NCI-H2196 treated with DMSO at 0.1 percent for 48 hours (cell line): Measurements from ENCODE around the gene CDH1.
"Not testable (repeated sequence)": the region's sequence is repeated elsewhere in the genome, so short reads cannot be mapped to it uniquely, and the experiment has no call there.

Experiments used
- DNase-seq: peaks from one replicate; lab custom pipeline; 2025; ENCODE audit not compliant: unreplicated experiment; lab: John Stamatoyannopoulos, UW

CDH1 gene

DNA sequence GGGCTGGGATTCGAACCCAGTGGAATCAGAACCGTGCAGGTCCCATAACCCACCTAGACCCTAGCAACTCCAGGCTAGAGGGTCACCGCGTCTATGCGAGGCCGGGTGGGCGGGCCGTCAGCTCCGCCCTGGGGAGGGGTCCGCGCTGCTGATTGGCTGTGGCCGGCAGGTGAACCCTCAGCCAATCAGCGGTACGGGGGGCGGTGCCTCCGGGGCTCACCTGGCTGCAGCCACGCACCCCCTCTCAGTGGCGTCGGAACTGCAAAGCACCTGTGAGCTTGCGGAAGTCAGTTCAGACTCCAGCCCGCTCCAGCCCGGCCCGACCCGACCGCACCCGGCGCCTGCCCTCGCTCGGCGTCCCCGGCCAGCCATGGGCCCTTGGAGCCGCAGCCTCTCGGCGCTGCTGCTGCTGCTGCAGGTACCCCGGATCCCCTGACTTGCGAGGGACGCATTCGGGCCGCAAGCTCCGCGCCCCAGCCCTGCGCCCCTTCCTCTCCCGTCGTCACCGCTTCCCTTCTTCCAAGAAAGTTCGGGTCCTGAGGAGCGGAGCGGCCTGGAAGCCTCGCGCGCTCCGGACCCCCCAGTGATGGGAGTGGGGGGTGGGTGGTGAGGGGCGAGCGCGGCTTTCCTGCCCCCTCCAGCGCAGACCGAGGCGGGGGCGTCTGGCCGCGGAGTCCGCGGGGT, at the start of gene CDH1:
TSS of gene CDH1 (plus strand) at position 247 of the 684 bp plus-strand sequence. CDS start at position 371, 124 bp downstream.
- DNase-seq, result peak; percentile 48

DNA sequence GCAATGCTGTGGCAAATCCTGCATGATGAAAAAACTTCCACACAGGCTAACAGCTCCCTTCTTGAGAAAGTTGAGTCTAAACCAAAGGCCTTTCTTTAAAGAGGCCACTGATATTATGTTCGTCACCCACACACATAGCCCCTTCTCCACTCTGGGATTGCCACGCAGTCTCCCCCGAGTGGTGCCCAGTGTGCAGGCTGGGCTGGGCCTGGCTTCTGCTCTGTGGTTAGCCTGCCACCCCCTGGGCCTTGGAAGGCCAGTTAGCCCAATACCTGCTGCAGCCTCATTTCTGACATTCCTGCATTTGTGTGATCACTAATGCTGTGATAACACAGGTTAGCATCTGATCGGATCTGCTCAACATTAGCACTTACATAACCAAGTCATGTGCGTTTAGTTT, 47.2 kb upstream of the CDH1 start:
- DNase-seq, result no peak

DNA sequence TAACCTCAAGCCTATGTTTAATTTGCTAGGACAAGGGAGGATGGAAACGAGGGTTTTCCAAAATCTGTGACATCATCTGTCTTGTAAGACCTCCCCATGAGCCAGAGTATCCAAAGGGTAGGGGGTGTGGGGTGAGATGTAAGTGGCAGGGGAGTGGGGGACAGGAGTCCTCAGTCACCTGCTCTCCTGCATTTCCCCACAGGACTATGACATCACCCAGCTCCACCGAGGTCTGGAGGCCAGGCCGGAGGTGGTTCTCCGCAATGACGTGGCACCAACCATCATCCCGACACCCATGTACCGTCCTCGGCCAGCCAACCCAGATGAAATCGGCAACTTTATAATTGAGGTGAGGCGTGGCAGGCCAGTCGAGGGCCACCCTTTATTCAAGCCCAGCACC, 41.5 kb upstream of the CDH1 start:
- no peak for DNase-seq

GRCh38 chr16:68696514-68696913, 40.6 kb upstream of the CDH1 start:
- DNase-seq, result no peak

DNA sequence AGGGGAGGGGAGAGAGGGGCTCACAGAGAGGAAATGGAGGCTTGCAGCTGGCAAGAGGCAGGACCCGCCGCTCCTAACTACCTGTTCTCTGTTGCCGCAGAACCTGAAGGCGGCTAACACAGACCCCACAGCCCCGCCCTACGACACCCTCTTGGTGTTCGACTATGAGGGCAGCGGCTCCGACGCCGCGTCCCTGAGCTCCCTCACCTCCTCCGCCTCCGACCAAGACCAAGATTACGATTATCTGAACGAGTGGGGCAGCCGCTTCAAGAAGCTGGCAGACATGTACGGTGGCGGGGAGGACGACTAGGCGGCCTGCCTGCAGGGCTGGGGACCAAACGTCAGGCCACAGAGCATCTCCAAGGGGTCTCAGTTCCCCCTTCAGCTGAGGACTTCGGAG, 39.0 kb upstream of the CDH1 start:
- DNase-seq, result no peak

DNA sequence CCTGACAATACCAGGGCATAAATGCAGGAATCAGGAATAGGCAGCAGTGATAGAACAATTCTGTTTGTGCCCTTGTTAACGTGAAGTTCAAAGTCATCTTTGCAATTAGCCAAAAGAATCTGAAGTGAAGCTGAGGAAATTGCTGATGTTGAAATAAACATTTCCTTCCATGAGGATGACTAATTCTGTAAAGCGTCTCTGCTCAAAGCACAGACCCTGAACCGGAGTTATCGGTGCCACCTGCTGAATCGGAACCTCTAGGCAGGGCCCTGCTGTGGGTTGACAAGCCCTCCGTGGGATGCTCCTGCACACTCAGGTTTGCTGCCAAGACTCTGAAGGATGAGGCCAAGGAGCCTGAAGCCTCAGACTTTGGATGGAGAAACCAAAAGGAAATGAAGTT, 37.0 kb upstream of the CDH1 start:
- no peak for DNase-seq

GRCh38 chr16:68700831-68701230, 36.3 kb upstream of the CDH1 start:
- no peak for DNase-seq

GRCh38 chr16:68704232-68704867, 32.7 kb upstream of the CDH1 start:
- DNase-seq, result peak; percentile 46

- DNase-seq, result no peak
Measured at GRCh38 chr16:68707340-68708152, 29.5 kb upstream of the CDH1 start.

DNA sequence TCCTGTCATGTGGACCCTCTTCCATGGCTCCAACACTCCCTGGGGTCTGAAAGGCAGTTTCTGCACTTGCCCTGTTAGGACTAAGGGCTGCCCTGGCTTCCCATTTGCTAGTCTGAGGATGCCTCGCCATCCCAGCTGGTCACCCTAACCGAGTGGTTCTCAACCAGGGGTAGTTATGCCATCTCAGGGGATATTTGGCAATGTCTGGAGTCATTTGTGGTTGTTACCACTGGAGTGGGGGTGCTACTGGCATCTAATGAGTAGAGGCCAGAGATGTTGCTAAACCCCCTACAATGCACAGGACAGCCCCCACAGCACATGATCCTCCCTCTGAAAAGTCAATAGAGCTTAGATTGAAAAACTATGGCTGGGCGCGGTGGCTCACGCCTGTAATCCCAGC, 26.9 kb upstream of the CDH1 start:
- no peak for DNase-seq

- no peak for DNase-seq
Measured at GRCh38 chr16:68711421-68712139, 25.5 kb upstream of the CDH1 start.

DNA sequence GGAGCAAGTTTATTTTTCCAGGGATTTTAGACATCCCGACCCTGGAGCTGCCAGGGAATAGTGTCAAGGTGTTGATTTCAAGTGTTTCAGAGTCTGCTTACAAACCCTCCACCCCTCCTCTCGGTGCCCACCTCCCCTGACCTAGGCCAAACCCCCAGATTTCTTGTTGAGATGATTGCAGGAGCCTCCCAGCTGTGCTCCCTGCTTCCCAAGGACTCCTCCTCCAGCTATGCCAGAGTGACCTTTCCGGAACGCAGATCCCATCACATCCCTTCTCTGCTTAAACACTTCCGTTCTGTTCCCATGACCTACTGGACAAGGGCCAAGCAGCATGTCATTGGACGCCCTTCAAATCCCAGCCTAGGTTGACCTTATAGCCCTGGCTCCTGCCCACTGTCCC, 23.7 kb upstream of the CDH1 start:
- no peak for DNase-seq

- DNase-seq, result no peak
Measured at GRCh38 chr16:68715471-68715870, 21.6 kb upstream of the CDH1 start.

DNA sequence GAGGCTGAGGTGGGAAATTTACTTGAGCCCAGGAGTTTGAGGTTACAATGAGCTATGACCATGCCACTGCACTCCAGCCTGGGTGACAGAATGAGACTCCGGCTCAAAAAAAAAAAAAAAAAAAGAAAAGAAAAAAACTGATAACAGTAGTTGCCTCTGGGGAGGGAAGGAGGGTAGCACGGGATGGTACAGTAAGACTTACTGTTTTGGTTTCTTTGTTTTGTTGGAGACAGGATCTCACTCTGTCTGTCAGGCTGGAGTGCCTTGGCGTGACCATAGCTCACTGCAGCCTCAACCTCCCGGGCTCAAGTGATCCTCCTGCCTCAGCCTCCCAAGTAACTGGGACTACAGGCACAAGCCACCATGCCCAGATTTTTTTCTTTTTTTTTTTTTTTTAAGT, 20.6 kb upstream of the CDH1 start:
- not testable (repeated sequence) for DNase-seq

DNA sequence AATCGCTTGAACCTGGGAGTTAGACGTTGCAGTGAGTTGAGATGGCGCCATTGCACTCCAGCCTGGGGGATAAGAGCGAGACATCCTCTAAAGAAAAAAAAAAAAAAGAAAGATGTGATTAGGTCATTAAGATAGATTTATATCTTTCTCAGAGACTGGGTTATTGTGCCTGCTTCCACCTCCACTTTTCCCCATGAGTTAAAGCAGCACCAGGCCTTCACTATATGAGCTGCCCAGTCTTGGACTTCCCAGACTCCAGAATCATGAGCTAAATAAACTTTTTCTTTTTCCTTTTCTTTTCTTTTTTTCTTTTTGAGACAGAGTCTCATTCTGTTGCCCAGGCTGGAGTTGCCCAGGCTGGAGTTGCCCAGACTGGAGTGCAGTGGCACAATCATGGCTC, 19.4 kb upstream of the CDH1 start:
- DNase-seq, result no peak

DNA sequence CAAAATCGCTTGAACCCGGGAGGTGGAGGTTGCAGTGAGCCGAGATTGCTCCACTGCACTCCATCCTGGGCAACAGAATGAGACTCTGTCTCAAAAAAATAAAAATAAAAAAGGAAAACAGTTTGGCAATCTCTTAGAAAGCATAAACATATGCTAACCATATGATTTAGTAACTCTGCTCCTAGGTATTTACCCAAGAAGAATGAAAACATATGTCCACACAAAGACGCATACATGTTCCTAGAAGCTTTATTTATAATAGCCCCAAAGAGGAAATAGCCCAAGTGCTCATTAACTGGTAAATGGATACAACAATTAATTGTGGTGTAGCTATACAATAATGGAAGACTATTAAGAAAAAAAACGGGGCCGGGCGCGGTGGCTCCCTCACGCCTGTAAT, 18.5 kb upstream of the CDH1 start:
- DNase-seq, result no peak

- no peak for DNase-seq
Measured at GRCh38 chr16:68719993-68720489, 17.1 kb upstream of the CDH1 start.

DNA sequence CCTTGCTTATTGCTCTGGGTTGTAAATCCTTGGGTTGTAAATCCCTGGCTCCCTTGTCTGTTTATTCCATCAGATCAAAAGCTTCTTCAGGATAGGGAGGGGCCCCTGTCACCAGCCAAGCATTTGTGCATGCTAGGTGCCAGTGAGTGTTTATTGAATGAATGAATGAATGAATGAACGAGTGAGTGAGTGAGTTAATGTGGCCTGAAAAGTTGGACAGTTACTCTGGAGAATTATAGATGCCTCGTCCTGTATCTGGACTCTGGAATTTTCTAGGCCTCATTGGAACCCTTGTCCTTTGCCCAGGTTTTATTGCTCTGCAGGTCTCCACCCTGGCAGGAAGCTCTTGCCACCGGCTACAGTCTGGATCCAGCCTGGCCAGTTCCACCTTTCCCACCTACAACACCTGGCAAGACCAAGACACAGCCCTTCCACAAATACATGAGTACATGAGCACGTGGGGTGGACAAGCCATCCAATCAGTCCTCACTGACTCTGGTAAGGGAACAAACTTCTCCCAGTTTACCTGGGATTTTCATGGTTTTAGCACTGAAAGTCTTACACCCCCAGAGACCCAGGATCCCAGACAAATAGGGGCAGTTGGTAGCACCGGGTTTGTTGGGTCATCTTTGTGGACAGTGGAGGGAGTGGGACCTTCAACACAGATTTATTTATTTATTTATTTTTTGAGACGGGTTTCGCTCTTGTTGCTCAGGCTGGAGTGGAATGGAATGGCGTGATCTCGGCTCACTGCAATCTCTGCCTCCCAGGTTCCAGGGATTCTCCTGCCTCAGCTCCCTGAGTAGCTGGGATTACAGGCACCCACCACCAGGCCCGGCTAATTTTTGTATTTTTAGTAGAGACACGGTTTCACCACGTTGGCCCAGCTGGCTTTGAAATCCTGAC, 14.7 kb upstream of the CDH1 start:
- no peak for DNase-seq

DNA sequence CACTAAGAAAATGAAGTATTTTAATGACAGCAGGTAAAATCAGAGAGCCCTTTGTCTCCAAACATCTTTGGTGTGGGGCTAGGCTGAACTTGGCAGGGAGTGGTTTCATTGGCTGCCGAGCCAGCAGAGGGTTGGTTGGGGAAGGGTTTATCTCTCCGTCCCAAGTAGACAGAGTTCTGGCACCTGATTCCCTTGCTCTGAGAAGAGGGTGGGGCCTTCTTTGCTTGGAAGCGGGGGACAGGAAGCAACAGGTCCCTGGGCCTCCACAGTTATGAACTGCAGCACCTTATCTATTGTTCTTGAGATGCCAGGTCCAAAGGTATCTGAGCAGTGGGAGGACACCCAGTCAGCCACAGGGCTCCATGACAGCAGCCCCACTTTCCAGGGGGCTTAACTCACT, 12.3 kb upstream of the CDH1 start:
- DNase-seq, result no peak

DNA sequence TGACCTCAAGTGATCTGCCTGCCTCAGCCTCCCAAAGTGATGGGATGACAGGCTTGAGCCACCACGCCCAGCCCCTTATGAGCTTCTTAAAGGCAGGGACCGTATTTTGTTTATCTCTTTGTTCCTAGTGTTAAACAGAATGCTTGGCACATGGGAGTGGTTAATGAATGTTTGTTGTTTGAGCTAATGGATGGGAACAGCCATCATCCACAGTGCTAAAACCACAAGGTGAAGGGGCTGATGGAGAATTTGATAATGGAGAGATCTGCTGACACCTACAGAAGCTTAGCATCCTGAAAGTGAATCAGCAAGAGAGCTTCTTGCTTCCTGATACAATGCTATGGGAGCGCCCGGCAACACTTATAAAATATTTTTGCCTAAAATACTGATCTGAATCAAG, 8.6 kb upstream of the CDH1 start:
- DNase-seq, result no peak
